ENCODE measurements around the gene CHIC2. TPM values are rescaled to one million over a fixed set of nuclear protein-coding genes. Genes with fewer than 3 reads are reported as not detected.
"Not testable (repeated sequence)": the region's sequence is repeated elsewhere in the genome, so short reads cannot be mapped to it uniquely, and the experiment has no call there.

CHIC2 gene
- total RNA-seq, 4 donors from 2014 or later: 25.2 to 65.2 (median 41.4) TPM

DNA sequence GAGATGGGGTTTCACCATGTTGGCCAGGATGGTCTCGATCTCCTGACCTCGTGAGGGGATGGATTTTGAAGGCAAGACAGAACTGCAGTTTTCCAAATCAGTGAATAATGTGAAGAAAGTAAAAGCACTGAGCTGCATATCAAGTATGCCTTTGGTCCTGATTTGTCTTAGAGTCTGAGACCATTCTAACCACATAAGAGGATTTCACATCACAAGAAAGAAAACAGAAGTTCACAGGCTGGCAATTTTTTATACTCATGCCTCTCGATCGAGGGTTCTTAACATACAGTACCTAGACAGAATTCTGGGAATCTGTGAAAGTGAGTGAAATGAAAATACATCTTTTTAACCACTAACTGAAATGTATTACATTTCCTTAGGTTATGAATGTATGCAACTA is 23.3 kb downstream of the CHIC2 start:
- no peak for ATAC-seq (ENCODE audit: low FRiP score)
- TF ChIP-seq, protein P1, sequence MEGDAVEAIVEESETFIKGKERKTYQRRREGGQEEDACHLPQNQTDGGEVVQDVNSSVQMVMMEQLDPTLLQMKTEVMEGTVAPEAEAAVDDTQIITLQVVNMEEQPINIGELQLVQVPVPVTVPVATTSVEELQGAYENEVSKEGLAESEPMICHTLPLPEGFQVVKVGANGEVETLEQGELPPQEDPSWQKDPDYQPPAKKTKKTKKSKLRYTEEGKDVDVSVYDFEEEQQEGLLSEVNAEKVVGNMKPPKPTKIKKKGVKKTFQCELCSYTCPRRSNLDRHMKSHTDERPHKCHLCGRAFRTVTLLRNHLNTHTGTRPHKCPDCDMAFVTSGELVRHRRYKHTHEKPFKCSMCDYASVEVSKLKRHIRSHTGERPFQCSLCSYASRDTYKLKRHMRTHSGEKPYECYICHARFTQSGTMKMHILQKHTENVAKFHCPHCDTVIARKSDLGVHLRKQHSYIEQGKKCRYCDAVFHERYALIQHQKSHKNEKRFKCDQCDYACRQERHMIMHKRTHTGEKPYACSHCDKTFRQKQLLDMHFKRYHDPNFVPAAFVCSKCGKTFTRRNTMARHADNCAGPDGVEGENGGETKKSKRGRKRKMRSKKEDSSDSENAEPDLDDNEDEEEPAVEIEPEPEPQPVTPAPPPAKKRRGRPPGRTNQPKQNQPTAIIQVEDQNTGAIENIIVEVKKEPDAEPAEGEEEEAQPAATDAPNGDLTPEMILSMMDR (IDR thresholded peaks at IDR 0.05): no peak
- no peak for DNase-seq (ENCODE audit: low spot score)

DNA sequence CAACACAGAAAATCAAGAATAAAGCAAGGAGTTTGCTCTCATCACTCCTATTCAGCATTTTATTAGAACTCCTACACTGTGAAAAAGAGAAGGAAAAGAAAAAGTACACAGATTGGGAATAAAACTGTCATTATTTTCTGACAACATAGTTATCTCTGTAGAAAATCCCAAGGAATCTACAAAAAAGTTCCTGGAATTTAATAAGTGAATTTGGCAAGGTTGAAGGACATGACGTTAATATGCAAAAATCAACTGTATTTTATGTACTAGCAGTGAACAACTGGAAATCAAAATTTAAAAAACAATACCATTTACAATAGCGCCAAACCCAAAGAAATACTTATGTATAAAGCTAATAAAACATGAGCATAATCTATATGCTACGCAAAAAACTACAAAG is 26.3 kb downstream of the CHIC2 start:
- TF ChIP-seq, protein P1 (IDR thresholded peaks at IDR 0.05): no peak
- ATAC-seq (ENCODE audit: low FRiP score): no peak
- DNase-seq (ENCODE audit: low spot score): no peak

DNA sequence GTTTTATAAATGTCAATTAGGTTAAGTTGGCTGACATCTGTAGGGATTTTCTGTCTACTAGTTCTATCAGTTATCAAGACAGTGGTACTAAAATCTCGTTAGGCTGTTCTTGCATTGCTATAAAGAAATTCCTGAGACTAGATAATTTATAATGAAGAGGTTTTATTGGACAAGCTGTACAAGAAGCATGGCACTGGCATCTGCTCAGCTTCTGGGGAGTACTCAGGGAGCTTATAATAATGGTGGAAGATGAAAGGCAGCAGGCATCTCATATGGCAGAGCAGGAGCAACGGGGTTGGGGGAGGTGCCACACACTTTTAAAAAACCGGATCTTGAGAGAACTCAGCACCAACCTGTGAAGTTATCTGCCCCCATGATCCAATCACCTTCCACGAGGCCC is 28.2 kb downstream of the CHIC2 start:
- TF ChIP-seq, protein P1 (IDR thresholded peaks at IDR 0.05): no peak
- ATAC-seq (ENCODE audit: low FRiP score) (no peak), DNase-seq (ENCODE audit: low spot score) (no peak)

DNA sequence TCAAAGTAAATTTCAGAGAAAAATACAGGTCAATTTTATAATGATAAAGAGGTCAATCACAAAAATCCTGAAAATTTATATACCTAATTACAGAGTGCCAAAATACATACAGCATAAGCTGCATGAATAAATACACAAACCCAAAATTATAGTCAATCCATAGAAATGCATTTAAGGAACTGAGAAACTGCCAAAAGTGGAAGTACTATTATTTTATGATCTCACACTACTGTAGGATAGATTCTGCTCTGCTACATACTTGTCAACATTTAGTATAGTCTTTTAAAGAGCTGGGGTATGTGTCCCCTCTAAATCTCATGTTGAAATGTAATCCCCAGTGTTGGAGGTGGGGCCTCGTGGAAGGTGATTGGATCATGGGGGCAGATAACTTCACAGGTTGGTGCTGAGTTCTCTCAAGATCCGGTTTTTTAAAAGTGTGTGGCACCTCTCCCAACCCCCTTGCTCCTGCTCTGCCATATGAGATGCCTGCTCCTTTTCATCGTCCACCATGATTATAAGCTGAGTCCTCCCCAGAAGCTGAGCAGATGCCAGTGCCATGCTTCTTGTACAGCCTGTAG is 31.8 kb downstream of the CHIC2 start:
- ATAC-seq (ENCODE audit: low FRiP score): no peak
- DNase-seq (ENCODE audit: low spot score): no peak
- TF ChIP-seq, protein P1 (IDR thresholded peaks at IDR 0.05): no peak

DNA sequence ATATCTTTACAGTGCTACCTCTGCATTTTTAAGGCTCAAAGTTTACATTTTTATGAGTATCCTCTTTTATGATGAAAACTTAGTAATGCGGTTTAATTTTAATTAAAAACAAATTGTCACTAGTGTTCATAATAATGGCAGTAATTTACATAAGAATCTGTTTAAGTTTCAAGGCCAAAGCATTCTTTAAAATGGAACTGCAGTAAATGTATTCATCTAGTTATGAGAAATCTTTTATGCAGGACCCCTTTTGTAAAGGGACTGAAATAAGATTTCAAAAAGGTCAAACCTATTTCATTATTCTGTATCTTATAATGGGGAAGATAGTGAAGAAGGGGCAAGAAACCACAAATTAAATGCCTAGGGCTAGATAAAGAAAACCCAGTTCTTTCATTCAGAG is 37.1 kb downstream of the CHIC2 start:
- ATAC-seq (ENCODE audit: low FRiP score): no peak
- DNase-seq (ENCODE audit: low spot score): no peak

DNA sequence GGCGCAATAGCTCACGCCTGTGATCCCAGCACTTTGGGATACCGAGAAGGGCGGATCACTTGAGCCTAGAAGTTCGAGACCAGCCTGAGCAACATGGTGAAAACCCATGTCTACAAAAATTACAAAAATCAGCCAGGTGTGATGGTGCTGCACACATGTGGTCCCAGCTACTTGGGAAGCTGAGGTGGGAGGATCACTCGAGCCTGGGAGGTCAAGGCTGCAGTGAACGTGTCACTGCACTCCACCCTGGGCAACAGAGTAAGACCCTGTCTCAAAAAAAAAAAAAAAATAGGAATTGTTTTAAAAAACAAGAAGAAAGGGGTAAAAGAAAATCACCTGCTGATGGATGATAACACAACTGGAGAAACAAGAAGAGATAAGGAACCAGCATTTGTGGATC is 38.8 kb downstream of the CHIC2 start:
- DNase-seq (ENCODE audit: low spot score) (no peak), ATAC-seq (ENCODE audit: low FRiP score) (no peak)
- TF ChIP-seq, protein P1 (IDR thresholded peaks at IDR 0.05): no peak

More for the DNA sequence above, 37.1 kb downstream of the CHIC2 start:
- TF ChIP-seq, protein P1 (IDR thresholded peaks at IDR 0.05): no peak

DNA sequence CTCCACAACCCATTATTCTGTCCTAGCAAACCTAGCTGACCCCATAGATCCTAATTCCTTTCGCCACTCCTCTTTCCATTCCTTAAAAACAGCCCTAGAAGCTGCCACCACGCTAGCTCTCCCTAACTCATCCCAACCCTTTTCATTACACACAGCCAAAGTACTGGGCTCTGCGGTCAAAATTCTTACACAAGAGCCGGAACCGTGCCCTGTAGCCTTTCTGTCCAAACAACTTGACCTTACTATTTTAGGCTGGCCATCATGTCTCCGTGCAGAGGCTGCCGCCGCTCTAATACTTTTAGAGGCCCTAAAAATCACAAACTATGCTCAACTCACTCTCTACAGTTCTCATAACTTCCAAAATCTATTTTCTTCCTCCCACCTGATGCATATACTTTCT is 41.4 kb downstream of the CHIC2 start:
- not testable (repeated sequence) for DNase-seq (ENCODE audit: low spot score)

More for the DNA sequence above, 41.4 kb downstream of the CHIC2 start:
- not testable (repeated sequence) for ATAC-seq (ENCODE audit: low FRiP score)

Measured in omental fat pad (tissue), 4 donors.